Measurements from ENCODE around the gene CLIC3. TPM values are rescaled to one million over a fixed set of nuclear protein-coding genes. Genes with fewer than 3 reads are reported as not detected.

Gene CLIC3
- total and polyA plus RNA-seq, 2 donors from 2014 or later: 2.1 to 4.0 TPM

DNA sequence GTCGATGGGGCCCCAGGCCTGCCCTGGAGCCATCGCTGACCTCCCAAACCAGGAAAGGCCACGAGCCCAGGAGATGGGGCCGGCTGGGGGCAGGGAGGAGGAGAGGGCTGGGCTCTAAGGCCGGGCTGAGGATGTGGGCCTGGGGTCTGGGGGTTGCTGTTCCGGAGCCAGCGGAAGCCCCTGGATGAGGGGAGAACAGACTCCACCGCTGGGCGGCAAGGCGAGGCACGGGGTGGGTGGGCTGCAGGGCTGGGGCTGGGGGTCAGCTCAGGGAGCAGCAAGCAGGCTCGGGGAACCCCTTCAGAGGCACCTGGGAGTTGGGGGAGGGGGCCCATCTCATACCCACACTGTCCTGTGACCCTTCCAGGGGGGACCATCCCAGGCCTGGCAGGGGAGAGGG, 32.6 kb downstream of the CLIC3 start:
- FAIRE-seq (no peak), DNase-seq (no peak)
- Histone ChIP-seq H3K36me3 (ENCODE audit: control insufficient read depth in 2 of 3, insufficient read depth in 3 of 3, low read length in 3 of 3) (no peaks in the 10 kb centered on the region), H3K9me3 (ENCODE audit: control insufficient read depth in 2 of 3, insufficient read depth in 1 of 3, low read length in 3 of 3) (no peaks in the 10 kb centered on the region), H3K27me3 (ENCODE audit: control insufficient read depth, insufficient read depth, low read length) (no peaks in the 10 kb centered on the region), H3K9ac (ENCODE audit: low read length in 3 of 3) (no peak overlapping the region), H3K4me1 (ENCODE audit: control insufficient read depth in 2 of 3, insufficient read depth in 2 of 3, low read depth in 1 of 3, low read length in 3 of 3) (peaks cover 0 to 3% (median 0%) of the 10 kb centered on the region in 3 donors), H3K27ac (ENCODE audit: low read depth in 2 of 2, low read length in 2 of 2) (no peak overlapping the region), H3K4me3 (ENCODE audit: low read length in 3 of 3) (no peak overlapping the region)
- intact Hi-C loops (cut with DNase I): no loop called here
- TF ChIP-seq, protein P1, sequence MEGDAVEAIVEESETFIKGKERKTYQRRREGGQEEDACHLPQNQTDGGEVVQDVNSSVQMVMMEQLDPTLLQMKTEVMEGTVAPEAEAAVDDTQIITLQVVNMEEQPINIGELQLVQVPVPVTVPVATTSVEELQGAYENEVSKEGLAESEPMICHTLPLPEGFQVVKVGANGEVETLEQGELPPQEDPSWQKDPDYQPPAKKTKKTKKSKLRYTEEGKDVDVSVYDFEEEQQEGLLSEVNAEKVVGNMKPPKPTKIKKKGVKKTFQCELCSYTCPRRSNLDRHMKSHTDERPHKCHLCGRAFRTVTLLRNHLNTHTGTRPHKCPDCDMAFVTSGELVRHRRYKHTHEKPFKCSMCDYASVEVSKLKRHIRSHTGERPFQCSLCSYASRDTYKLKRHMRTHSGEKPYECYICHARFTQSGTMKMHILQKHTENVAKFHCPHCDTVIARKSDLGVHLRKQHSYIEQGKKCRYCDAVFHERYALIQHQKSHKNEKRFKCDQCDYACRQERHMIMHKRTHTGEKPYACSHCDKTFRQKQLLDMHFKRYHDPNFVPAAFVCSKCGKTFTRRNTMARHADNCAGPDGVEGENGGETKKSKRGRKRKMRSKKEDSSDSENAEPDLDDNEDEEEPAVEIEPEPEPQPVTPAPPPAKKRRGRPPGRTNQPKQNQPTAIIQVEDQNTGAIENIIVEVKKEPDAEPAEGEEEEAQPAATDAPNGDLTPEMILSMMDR (IDR thresholded peaks at IDR 0.05; ENCODE audit: borderline replicate concordance, extremely low read depth, insufficient read depth): no peak

DNA sequence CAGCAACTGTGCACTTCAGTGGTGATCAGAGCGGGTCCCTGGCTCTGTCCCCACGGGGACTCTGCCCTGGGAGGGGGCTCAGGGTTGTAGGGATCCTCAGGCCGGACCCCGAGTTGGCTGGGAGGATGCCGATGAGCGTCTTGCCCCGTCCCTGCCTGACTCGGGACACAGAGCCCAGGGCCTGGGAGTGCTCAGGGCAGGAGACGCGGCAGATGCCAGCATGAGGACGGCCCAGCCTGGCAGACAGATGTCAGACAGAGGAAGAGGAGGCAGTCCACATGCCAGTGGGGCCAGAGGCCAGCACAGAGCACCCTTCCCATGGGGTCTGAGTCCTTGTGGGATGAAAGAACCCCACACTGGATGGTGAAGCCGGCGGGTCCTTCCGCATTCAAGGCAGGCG, 33.0 kb downstream of the CLIC3 start:
- H3K9ac ChIP-seq (ENCODE audit: low read length in 3 of 3): no peak overlapping the region
- H3K36me3 ChIP-seq (ENCODE audit: control insufficient read depth in 2 of 3, insufficient read depth in 3 of 3, low read length in 3 of 3): no peaks in the 10 kb centered on the region
- peaks cover 0 to 3% (median 0%) of the 10 kb centered on the region in 3 donors for H3K4me1 ChIP-seq (ENCODE audit: control insufficient read depth in 2 of 3, insufficient read depth in 2 of 3, low read depth in 1 of 3, low read length in 3 of 3)
- no peak for FAIRE-seq
- H3K4me3 ChIP-seq (ENCODE audit: low read length in 3 of 3): no peak overlapping the region
- TF ChIP-seq, protein P1 (IDR thresholded peaks at IDR 0.05; ENCODE audit: borderline replicate concordance, extremely low read depth, insufficient read depth): no peak
- H3K27ac ChIP-seq (ENCODE audit: low read depth in 2 of 2, low read length in 2 of 2): no peak overlapping the region
- no peak for DNase-seq
- intact Hi-C loops (cut with DNase I): no loop called here
- no peaks in the 10 kb centered on the region for H3K27me3 ChIP-seq (ENCODE audit: control insufficient read depth, insufficient read depth, low read length)
- H3K9me3 ChIP-seq (ENCODE audit: control insufficient read depth in 2 of 3, insufficient read depth in 1 of 3, low read length in 3 of 3): no peaks in the 10 kb centered on the region

DNA sequence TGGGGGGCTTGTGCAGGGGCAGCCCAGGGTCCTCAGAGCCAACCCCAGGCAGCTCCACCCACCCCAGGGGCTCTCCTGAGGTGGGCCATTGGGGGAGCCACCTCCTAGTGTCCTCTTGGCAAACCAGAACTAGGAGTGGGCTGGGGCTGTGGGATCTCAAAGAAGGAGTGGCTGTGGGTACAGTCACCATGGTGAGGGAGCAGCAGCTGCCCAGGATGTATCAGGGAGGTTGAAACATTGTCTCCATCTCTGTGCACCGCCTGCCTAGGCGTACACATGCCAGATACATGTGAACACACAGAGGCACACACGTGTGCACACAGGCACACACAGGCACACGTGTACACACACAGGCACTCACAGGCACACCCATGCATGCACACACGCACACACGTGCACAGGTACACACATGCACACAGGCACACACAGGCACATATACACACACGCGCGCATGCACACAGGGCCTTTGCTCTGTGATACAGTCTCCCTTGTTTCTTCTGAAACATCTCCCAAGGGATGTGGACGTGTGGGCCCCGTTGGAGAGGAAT, 33.6 kb downstream of the CLIC3 start:
- Histone ChIP-seq H3K36me3 (ENCODE audit: control insufficient read depth in 2 of 3, insufficient read depth in 3 of 3, low read length in 3 of 3) (no peaks in the 10 kb centered on the region), H3K4me1 (ENCODE audit: control insufficient read depth in 2 of 3, insufficient read depth in 2 of 3, low read depth in 1 of 3, low read length in 3 of 3) (peaks cover 0 to 3% (median 0%) of the 10 kb centered on the region in 3 donors), H3K27me3 (ENCODE audit: control insufficient read depth, insufficient read depth, low read length) (no peaks in the 10 kb centered on the region), H3K9ac (ENCODE audit: low read length in 3 of 3) (no peak overlapping the region), H3K4me3 (ENCODE audit: low read length in 3 of 3) (no peak overlapping the region), H3K27ac (ENCODE audit: low read depth in 2 of 2, low read length in 2 of 2) (no peak overlapping the region), H3K9me3 (ENCODE audit: control insufficient read depth in 2 of 3, insufficient read depth in 1 of 3, low read length in 3 of 3) (no peaks in the 10 kb centered on the region)
- no peak for FAIRE-seq
- no peak for DNase-seq
- TF ChIP-seq, protein P1 (IDR thresholded peaks at IDR 0.05; ENCODE audit: borderline replicate concordance, extremely low read depth, insufficient read depth): no peak
- intact Hi-C loops (cut with DNase I): no loop called here

DNA sequence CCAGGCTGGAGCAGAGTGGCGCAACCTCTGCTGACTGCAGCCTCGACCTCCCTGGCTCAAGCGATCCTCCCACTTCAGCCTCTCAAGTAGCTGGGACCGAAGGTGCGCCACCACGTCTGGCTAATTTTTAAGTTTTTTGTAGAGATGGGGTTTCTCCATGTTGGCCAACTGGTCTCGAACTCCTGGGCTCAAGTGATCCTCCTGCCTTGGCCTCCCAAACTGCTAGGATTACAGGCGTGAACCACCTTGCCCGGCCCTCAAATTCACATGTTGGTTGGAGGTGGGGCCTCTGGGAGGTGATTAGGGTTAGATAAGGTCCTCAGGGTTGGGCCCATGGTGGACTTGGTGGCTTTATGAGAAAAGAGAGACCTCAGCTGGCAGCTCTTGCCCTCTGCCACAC, 34.2 kb downstream of the CLIC3 start:
- H3K27ac ChIP-seq (ENCODE audit: low read depth in 2 of 2, low read length in 2 of 2): no peak overlapping the region
- TF ChIP-seq, protein P1 (IDR thresholded peaks at IDR 0.05; ENCODE audit: borderline replicate concordance, extremely low read depth, insufficient read depth): no peak
- no peak for FAIRE-seq
- no peak overlapping the region for H3K9ac ChIP-seq (ENCODE audit: low read length in 3 of 3)
- DNase-seq: no peak
- H3K9me3 ChIP-seq (ENCODE audit: control insufficient read depth in 2 of 3, insufficient read depth in 1 of 3, low read length in 3 of 3): no peaks in the 10 kb centered on the region
- H3K27me3 ChIP-seq (ENCODE audit: control insufficient read depth, insufficient read depth, low read length): no peaks in the 10 kb centered on the region
- no peak overlapping the region for H3K4me3 ChIP-seq (ENCODE audit: low read length in 3 of 3)
- intact Hi-C loops (cut with DNase I): no loop called here
- H3K4me1 ChIP-seq (ENCODE audit: control insufficient read depth in 2 of 3, insufficient read depth in 2 of 3, low read depth in 1 of 3, low read length in 3 of 3): peaks cover 0 to 3% (median 0%) of the 10 kb centered on the region in 3 donors
- no peaks in the 10 kb centered on the region for H3K36me3 ChIP-seq (ENCODE audit: control insufficient read depth in 2 of 3, insufficient read depth in 3 of 3, low read length in 3 of 3)

Data from kidney (tissue), 14 donors.